SH-SY5Y (cell line): ENCODE results near the gene HSD17B11.

ENCODE experiments used
- GATA2 ChIP-seq: IDR thresholded peaks from 2 replicates; pipeline ENCODE4 v1.6.1; 2011; ENCODE audit warnings: mild to moderate bottlenecking, low read depth, low read length
- GATA3 ChIP-seq: IDR thresholded peaks from 2 replicates; pipeline ENCODE4 v1.6.1; 2011; ENCODE audit warnings: low read depth, mild to moderate bottlenecking, low read length, moderate library complexity

The HSD17B11 gene

DNA sequence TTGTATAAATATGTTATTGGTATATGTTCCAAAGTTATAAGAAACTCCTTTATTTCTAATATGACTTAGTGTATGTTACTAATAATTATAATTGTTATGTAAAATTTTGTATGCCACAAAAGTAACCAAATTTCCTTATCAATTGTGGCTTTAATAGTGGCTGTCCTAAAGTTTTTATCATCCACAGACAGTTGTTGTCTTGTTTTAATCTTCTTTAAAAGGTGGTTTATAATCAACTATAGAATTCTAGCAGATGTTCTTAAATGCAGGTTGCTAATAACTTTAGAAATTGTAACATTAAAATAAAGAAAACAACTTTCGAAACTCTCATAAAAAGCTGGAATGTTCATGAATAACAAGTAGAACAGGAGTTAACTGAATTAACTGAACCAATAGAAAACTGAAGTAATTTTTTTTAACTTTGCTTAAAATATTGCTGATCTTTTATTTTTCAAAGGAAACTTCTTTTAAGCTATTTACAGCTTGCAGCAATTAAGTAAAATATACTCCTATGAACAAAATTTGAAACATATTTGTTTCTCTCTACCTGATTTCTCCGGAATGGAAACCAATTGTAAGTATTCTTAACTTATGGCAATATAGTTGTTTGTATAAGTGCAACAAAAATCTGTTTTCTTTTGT, 24.3 kb downstream of the HSD17B11 start:
- TF ChIP-seq GATA2 (no peak), GATA3 (no peak)

DNA sequence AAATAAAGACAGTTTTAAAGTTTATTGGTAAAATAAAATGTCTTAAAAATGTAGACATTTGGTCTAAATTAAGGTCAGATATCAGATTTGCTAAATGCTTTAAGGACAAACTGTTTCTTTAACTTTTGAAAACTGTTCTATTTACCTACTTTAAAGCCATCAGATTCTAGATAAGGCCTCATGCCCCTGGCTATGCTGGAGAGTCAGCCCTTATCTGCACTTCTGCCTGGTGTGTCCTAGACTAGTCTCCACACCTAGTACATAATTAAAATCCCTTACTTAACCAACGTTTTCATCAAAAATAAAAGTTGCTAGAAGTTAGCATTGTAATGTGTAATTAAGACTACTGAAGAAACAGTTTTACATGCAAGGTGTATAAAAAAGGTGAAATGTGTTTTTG, 25.6 kb downstream of the HSD17B11 start:
- no peak for TF ChIP-seq GATA3

DNA sequence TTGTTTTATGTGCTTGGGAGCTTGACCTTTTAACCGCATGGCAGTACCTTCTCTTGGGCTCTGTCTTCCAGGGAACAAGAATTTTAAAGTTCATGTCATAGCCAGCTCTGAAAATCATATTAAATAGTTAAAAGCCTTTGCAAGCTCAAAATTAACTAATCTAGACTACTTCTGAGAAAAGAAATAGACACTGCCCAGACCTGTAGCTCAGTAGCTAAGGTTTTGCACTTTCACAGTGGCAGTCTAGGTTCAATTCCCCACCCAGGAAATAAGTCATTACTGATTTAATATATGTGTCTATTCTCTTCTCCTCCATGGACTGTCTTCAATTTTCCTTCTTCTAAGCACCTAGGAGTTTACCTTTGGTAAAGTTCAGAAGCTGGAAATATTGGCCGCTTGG, 27.4 kb downstream of the HSD17B11 start:
- TF ChIP-seq GATA3 (no peak), GATA2 (no peak)

DNA sequence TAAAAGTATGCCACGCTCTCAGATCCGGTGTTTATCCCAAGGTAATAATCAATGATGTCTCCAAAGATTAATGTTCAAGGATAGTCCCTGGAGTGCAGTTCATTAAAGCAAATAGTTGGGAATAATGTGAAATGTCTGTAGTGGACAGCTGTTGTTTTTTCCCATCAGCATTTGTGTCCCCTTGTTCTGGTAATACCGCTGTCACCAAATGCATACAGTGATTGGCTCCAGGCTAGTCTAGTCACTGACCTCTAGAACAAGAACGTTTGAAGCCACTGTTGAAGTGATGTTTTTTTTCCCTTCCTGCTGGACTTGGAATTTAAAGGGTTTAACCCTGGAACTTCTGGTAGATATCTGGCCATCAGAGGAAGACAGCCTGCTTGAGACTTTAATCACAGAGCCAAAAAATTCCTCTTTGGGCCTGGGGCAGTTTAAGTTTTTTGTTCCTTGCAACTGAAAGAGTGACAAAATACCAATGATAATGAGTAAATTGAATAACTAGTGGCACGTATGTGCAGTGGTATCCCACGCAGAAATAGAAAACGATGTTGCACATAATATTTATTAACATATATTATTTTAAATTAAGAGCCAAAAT, 30.6 kb downstream of the HSD17B11 start:
- TF ChIP-seq GATA2 = no peak
- TF ChIP-seq GATA3 = no peak

DNA sequence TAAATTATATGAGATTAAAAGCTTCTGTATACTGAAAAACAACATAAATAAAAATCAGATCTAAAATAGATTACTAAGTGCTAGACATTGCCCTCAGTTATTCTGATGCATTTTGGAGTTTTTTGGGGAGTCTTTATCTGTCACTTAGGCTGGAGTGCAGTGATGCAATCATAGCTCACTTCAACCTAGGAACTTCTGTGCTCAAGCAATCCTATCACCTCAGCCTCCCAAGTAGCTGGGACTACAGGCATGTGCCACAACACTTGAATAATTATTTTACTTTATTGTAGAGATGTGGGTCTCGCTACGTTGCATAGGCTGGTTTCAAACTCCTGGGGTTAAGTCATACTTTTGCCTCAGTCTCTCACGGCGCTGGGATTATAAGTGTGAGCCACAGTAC, 31.7 kb downstream of the HSD17B11 start:
- TF ChIP-seq GATA2 = no peak
- no peak for TF ChIP-seq GATA3

- no peak for TF ChIP-seq GATA3
- TF ChIP-seq GATA2 = no peak
These were observed 34.0 kb downstream of the HSD17B11 start for GRCh38 chr4:87356832-87357526.

DNA sequence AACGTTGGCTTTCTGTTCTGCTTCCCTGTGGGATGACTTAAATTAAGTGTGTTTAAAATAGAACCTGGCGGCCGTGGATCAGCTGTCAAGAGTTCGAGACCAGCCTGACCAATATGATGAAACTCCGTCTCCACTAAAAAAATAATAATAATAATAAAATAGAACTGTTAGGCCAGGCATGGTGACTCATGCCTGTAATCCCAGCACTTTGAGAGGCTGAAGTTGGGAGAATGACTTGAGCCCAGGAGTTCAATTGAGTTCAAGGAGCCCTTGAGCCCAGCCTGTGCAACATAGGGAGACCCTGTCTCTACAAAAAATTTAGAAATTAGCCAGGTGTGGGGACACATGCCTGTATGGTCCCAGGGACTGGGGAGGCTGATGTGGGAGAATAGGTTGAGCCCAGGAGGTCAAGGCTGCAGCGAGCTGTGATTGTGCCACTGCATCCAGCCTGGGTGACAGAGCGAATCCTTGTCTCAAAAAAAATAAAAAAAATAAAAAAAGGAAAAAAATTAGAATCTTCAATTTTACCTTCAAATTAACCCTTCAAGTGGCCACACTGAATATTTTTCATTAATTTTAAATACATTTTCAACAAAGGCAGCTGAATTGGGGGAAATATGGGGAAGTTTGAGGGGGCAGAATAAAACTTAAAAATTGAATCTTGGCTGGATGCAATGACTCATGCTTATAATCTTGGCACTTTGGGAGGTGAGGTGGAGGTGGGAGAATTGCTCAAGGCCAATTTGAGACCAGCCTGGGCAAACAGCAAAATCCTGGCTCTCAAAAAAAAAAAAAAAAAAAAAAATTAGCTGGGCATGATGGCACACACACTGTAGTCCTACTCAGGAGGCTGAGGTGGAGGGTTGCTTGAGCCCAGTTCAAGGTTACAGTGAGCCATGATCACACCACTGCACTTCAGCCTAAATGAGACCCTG, 36.6 kb downstream of the HSD17B11 start:
- TF ChIP-seq GATA2 (no peak), GATA3 (no peak)

- TF ChIP-seq GATA2 (no peak), GATA3 (no peak)
These were observed 37.4 kb downstream of the HSD17B11 start for GRCh38 chr4:87353592-87353991.

GRCh38 chr4:87345139-87345538, 45.8 kb downstream of the HSD17B11 start:
- TF ChIP-seq GATA3 = no peak
- TF ChIP-seq GATA2 = no peak

DNA sequence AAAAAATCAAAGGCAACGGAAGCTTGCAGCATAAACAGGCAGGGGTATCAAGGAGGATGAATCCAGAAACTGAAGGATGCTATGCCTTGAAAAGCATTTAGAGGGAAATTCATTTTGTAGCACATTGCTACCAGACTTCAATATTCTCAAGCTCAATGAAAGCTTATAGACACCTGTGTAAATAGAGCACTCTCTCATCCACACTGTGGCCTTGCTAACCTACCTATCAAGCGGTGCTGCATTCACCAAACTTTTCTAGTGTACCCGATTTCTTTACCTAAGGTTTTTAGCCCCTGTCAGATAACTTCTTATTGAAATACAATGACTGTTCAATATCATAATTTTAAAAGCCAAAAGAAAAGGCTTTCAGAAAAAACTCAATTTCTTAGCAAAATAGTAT, 48.1 kb downstream of the HSD17B11 start:
- TF ChIP-seq GATA2 (no peak), GATA3 (no peak)

DNA sequence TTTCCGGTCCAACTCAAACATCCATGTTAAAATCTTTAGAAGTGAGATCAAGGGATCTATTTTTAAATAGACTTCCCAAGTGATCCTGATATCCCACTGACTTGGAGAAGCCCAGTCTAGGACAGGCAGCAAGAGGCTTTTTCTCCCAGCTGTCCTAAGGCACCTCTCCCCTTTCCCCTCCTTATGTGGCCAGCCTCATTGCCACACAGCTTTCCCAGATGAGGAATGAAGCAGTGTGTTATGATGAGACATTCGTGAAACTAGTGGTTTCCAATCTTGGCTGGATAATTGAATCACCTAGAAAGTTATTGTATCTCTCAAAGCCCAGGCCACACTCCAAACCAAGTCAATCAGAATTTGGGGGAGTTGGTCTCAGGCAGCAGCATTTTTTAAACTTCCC, 51.5 kb downstream of the HSD17B11 start:
- TF ChIP-seq GATA3 (no peak), GATA2 (no peak)

DNA sequence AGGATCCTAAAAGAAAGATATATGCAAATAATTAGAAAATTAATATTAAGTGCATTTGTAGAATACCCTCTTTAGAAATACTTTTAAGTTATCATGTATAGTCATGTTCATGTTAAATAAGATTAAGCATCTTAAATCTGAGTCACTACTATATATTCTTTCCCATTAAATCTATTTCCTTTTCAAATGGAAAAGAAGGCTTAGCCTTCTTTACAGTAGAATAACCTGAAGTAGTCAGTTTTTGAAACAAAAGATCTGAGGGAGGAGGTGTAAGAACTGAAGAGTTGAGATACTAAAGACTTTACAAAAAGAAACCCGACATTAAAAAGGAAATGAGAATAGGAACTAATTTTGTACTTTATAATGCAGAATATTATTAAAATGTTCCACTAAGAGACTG, 53.6 kb downstream of the HSD17B11 start:
- no peak for TF ChIP-seq GATA3
- TF ChIP-seq GATA2 = no peak

GRCh38 chr4:87333267-87333666, 57.7 kb downstream of the HSD17B11 start:
- TF ChIP-seq GATA2 (no peak), GATA3 (no peak)

- TF ChIP-seq GATA2 (no peak), GATA3 (no peak)
These were observed 60.2 kb downstream of the HSD17B11 start for GRCh38 chr4:87330761-87331160.
